ENCODE results near the gene TSPO2.

GRCh38 chr6:41065550-41066026, 23.3 kb downstream of the TSPO2 start:
- no peak for TF ChIP-seq EP300 (IDR thresholded peaks at IDR 0.05; ENCODE audit: borderline replicate concordance in 1 of 2, low read depth in 2 of 2, low read length in 2 of 2)
- TF ChIP-seq POLR2AphosphoS5 (IDR thresholded peaks at IDR 0.05; ENCODE audit: low read depth, low read length) = no peak
- TF ChIP-seq KDM1A (IDR thresholded peaks at IDR 0.05; ENCODE audit: borderline replicate concordance, low read length) = no peak
- TF ChIP-seq TAF1 (IDR thresholded peaks at IDR 0.05; ENCODE audit: low read depth, low read length) = no peak
- no peak for TF ChIP-seq SIX5 (IDR thresholded peaks at IDR 0.05; ENCODE audit: low read depth, low read length)
- TF ChIP-seq, protein P1, sequence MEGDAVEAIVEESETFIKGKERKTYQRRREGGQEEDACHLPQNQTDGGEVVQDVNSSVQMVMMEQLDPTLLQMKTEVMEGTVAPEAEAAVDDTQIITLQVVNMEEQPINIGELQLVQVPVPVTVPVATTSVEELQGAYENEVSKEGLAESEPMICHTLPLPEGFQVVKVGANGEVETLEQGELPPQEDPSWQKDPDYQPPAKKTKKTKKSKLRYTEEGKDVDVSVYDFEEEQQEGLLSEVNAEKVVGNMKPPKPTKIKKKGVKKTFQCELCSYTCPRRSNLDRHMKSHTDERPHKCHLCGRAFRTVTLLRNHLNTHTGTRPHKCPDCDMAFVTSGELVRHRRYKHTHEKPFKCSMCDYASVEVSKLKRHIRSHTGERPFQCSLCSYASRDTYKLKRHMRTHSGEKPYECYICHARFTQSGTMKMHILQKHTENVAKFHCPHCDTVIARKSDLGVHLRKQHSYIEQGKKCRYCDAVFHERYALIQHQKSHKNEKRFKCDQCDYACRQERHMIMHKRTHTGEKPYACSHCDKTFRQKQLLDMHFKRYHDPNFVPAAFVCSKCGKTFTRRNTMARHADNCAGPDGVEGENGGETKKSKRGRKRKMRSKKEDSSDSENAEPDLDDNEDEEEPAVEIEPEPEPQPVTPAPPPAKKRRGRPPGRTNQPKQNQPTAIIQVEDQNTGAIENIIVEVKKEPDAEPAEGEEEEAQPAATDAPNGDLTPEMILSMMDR (IDR thresholded peaks at IDR 0.05; ENCODE audit: control extremely low read depth in 1 of 3, insufficient read depth in 1 of 3, low read depth in 1 of 3, low read length in 3 of 3) = no peak
- no peak for TF ChIP-seq POLR2A (IDR thresholded peaks at IDR 0.05; ENCODE audit: control extremely low read depth in 1 of 2, low read depth in 2 of 2, low read length in 2 of 2)
- TF ChIP-seq NRF1 (IDR thresholded peaks at IDR 0.05; ENCODE audit: low read depth, low read length) = no peak
- TF ChIP-seq ZNF274 (IDR thresholded peaks at IDR 0.05; ENCODE audit: borderline replicate concordance, extremely low read depth, low read length) = no peak
- TF ChIP-seq EGR1 (IDR thresholded peaks at IDR 0.05; ENCODE audit: borderline replicate concordance, low read depth, low read length) = no peak

Measured in H1 (cell line).